ENCODE data around the gene NOVA1. TPM values are rescaled to one million over a fixed set of nuclear protein-coding genes. Genes with fewer than 3 reads are reported as not detected.

NOVA1 gene
- total RNA-seq, 1 donor from 2014 or later = 35.1 TPM

DNA sequence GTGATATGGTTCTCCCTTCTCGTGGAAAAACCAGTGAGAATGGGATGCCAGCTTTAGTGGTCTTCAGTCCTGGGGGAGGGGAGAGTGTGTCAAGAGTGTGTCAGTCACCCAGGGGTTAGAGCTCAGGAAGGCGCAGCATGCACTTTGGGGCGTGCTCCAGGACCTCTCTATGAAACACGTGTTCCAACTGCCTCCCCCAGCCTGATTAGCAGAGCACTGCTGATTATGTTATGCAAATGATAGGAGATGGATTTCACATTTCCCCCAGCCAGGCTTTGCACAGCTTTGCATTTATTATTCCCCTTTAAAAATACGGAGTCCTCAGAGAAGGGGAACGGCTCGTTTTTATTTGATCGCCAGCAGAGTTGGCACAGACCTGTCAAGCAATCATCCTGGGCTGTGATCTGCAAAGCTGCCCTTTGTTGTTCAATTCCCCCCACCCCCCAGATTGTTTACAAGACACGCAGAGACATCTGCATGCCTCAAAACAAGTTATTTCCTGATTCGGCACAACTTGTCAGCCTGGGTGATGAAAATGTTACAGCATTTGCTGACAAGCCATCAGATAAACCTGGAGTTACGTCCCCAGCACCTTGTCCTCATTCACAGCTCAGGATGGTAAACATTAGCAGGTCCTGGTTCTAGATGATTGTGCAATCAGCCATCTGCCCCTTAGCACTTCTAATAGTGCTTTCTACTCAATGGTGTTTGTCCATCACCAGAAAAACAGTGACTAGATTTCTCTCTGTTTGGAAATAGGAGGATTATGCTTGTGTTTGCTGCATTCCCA, 196.5 kb downstream of the NOVA1 start:
- Histone ChIP-seq H3K27ac (no peak overlapping the region), H3K4me1 (no peaks in the 10 kb centered on the region), H3K36me3 (no peaks in the 10 kb centered on the region), H3K27me3 (no peaks in the 10 kb centered on the region), H3K9me3 (no peaks in the 10 kb centered on the region), H3K4me3 (no peak overlapping the region)
- no peak for DNase-seq (ENCODE audit: extremely low spot score in 2 of 2)
- TF ChIP-seq POLR2AphosphoS5 (IDR thresholded peaks at IDR 0.05; ENCODE audit: insufficient read depth in 1 of 2, low read depth in 1 of 2) = no peak
- no peak for TF ChIP-seq POLR2A (IDR thresholded peaks at IDR 0.05)
- TF ChIP-seq, protein P1, sequence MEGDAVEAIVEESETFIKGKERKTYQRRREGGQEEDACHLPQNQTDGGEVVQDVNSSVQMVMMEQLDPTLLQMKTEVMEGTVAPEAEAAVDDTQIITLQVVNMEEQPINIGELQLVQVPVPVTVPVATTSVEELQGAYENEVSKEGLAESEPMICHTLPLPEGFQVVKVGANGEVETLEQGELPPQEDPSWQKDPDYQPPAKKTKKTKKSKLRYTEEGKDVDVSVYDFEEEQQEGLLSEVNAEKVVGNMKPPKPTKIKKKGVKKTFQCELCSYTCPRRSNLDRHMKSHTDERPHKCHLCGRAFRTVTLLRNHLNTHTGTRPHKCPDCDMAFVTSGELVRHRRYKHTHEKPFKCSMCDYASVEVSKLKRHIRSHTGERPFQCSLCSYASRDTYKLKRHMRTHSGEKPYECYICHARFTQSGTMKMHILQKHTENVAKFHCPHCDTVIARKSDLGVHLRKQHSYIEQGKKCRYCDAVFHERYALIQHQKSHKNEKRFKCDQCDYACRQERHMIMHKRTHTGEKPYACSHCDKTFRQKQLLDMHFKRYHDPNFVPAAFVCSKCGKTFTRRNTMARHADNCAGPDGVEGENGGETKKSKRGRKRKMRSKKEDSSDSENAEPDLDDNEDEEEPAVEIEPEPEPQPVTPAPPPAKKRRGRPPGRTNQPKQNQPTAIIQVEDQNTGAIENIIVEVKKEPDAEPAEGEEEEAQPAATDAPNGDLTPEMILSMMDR (IDR thresholded peaks at IDR 0.05) = no peak
- intact Hi-C loops (cut with DNase I) = no loop called here

DNA sequence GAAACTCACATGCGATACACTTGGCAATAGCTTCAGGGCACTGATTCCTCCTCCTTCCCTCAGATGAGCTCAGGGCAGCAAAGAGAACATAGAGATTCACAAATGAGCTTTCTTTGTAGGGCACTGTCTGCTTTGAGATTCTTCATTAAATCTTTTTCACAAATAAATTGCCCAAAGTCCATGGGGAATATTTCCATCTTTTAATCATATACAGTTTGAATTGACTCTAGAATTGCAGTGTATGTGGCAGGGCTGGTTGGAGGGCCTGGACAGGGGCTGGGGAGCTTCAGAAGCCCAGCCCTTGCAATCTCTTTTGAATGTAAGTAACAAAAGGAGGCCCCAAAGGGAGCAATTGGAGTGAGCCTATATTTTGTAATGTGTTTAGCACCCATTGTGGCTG, 197.5 kb downstream of the NOVA1 start:
- intact Hi-C loops (cut with DNase I) = no loop called here
- no peaks in the 10 kb centered on the region for H3K4me1 ChIP-seq
- TF ChIP-seq, protein P1 (IDR thresholded peaks at IDR 0.05) = no peak
- no peak for TF ChIP-seq POLR2A (IDR thresholded peaks at IDR 0.05)
- no peak for TF ChIP-seq POLR2AphosphoS5 (IDR thresholded peaks at IDR 0.05; ENCODE audit: insufficient read depth in 1 of 2, low read depth in 1 of 2)

DNA sequence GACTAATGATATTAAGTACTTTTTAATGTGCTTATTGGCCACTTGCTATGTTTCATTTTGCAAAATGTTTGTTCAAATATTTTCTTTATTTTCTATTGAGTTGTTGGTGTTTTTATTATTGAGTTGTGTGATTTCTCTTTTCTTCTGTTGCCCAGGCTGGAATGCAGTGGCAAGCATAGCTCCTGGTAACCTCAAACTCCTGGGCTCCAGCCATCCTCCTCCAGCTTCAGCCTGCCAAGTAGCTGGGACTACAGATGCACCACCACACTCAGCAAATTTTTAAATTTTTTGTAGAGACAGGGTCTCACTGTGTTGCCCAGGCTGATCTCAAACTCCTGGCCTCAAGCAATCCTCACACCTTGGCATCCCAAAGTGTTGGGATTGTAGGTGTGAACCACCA, 199.2 kb downstream of the NOVA1 start:
- H3K27ac ChIP-seq = no peak overlapping the region
- no peak overlapping the region for H3K4me3 ChIP-seq
- TF ChIP-seq, protein P1 (IDR thresholded peaks at IDR 0.05) = no peak
- TF ChIP-seq POLR2A (IDR thresholded peaks at IDR 0.05) (no peak), POLR2AphosphoS5 (IDR thresholded peaks at IDR 0.05; ENCODE audit: insufficient read depth in 1 of 2, low read depth in 1 of 2) (no peak)
- intact Hi-C loops (cut with DNase I) = no loop called here
- no peaks in the 10 kb centered on the region for H3K27me3 ChIP-seq
- no peaks in the 10 kb centered on the region for H3K36me3 ChIP-seq
- no peaks in the 10 kb centered on the region for H3K9me3 ChIP-seq
- DNase-seq (ENCODE audit: extremely low spot score in 2 of 2) = no peak
- peaks cover 6% of the 10 kb centered on the region for H3K4me1 ChIP-seq

More for the DNA sequence above, 197.5 kb downstream of the NOVA1 start:
- Histone ChIP-seq H3K36me3 (no peaks in the 10 kb centered on the region), H3K9me3 (no peaks in the 10 kb centered on the region), H3K27me3 (no peaks in the 10 kb centered on the region), H3K27ac (no peak overlapping the region), H3K4me3 (no peak overlapping the region)
- DNase-seq (ENCODE audit: extremely low spot score in 2 of 2) = no peak

All from vagina (tissue), 2 donors.